ENCODE results near the gene DTX3.

The DTX3 gene

GRCh38 chr12:57627501-57628279 is 23.1 kb downstream of the DTX3 start:
- ATAC-seq = no peak
- TF ChIP-seq BACH2 (CRISPR knock-in tag; IDR thresholded peaks at IDR 0.05; ENCODE audit: borderline replicate concordance) (no peak), RARB (CRISPR knock-in tag; IDR thresholded peaks at IDR 0.05) (no peak), ISL1 (CRISPR knock-in tag; IDR thresholded peaks at IDR 0.05) (no peak), ESRRG (CRISPR knock-in tag; IDR thresholded peaks at IDR 0.05) (no peak), ZFP30 (CRISPR knock-in tag; IDR thresholded peaks at IDR 0.05) (no peak), OSR1 (CRISPR knock-in tag; IDR thresholded peaks at IDR 0.05) (no peak), ZNF8 (CRISPR knock-in tag; IDR thresholded peaks at IDR 0.05) (no peak), CSDC2 (CRISPR knock-in tag; IDR thresholded peaks at IDR 0.05) (no peak), ZC3H10 (CRISPR knock-in tag; IDR thresholded peaks at IDR 0.05) (no peak), ZNF565 (CRISPR knock-in tag; conservative IDR thresholded peaks at IDR 0.05; ENCODE audit: low read depth) (no peak)
- TF ChIP-seq, protein P1, sequence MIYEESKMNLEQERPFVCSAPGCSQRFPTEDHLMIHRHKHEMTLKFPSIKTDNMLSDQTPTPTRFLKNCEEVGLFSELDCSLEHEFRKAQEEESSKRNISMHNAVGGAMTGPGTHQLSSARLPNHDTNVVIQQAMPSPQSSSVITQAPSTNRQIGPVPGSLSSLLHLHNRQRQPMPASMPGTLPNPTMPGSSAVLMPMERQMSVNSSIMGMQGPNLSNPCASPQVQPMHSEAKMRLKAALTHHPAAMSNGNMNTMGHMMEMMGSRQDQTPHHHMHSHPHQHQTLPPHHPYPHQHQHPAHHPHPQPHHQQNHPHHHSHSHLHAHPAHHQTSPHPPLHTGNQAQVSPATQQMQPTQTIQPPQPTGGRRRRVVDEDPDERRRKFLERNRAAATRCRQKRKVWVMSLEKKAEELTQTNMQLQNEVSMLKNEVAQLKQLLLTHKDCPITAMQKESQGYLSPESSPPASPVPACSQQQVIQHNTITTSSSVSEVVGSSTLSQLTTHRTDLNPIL (CRISPR knock-in tag; IDR thresholded peaks at IDR 0.05; ENCODE audit: low read depth) = no peak
- TF ChIP-seq, protein P2, sequence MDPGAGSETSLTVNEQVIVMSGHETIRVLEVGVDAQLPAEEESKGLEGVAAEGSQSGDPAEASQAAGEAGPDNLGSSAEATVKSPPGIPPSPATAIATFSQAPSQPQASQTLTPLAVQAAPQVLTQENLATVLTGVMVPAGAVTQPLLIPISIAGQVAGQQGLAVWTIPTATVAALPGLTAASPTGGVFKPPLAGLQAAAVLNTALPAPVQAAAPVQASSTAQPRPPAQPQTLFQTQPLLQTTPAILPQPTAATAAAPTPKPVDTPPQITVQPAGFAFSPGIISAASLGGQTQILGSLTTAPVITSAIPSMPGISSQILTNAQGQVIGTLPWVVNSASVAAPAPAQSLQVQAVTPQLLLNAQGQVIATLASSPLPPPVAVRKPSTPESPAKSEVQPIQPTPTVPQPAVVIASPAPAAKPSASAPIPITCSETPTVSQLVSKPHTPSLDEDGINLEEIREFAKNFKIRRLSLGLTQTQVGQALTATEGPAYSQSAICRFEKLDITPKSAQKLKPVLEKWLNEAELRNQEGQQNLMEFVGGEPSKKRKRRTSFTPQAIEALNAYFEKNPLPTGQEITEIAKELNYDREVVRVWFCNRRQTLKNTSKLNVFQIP (CRISPR knock-in tag; IDR thresholded peaks at IDR 0.05; ENCODE audit: borderline replicate concordance, low read depth) = no peak
- TF ChIP-seq, protein P3, sequence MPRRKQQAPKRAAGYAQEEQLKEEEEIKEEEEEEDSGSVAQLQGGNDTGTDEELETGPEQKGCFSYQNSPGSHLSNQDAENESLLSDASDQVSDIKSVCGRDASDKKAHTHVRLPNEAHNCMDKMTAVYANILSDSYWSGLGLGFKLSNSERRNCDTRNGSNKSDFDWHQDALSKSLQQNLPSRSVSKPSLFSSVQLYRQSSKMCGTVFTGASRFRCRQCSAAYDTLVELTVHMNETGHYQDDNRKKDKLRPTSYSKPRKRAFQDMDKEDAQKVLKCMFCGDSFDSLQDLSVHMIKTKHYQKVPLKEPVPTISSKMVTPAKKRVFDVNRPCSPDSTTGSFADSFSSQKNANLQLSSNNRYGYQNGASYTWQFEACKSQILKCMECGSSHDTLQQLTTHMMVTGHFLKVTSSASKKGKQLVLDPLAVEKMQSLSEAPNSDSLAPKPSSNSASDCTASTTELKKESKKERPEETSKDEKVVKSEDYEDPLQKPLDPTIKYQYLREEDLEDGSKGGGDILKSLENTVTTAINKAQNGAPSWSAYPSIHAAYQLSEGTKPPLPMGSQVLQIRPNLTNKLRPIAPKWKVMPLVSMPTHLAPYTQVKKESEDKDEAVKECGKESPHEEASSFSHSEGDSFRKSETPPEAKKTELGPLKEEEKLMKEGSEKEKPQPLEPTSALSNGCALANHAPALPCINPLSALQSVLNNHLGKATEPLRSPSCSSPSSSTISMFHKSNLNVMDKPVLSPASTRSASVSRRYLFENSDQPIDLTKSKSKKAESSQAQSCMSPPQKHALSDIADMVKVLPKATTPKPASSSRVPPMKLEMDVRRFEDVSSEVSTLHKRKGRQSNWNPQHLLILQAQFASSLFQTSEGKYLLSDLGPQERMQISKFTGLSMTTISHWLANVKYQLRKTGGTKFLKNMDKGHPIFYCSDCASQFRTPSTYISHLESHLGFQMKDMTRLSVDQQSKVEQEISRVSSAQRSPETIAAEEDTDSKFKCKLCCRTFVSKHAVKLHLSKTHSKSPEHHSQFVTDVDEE (CRISPR knock-in tag; IDR thresholded peaks at IDR 0.05) = no peak
- TF ChIP-seq, protein P4, sequence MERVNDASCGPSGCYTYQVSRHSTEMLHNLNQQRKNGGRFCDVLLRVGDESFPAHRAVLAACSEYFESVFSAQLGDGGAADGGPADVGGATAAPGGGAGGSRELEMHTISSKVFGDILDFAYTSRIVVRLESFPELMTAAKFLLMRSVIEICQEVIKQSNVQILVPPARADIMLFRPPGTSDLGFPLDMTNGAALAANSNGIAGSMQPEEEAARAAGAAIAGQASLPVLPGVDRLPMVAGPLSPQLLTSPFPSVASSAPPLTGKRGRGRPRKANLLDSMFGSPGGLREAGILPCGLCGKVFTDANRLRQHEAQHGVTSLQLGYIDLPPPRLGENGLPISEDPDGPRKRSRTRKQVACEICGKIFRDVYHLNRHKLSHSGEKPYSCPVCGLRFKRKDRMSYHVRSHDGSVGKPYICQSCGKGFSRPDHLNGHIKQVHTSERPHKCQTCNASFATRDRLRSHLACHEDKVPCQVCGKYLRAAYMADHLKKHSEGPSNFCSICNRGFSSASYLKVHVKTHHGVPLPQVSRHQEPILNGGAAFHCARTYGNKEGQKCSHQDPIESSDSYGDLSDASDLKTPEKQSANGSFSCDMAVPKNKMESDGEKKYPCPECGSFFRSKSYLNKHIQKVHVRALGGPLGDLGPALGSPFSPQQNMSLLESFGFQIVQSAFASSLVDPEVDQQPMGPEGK (CRISPR knock-in tag; IDR thresholded peaks at IDR 0.05; ENCODE audit: borderline replicate concordance) = no peak

DNA sequence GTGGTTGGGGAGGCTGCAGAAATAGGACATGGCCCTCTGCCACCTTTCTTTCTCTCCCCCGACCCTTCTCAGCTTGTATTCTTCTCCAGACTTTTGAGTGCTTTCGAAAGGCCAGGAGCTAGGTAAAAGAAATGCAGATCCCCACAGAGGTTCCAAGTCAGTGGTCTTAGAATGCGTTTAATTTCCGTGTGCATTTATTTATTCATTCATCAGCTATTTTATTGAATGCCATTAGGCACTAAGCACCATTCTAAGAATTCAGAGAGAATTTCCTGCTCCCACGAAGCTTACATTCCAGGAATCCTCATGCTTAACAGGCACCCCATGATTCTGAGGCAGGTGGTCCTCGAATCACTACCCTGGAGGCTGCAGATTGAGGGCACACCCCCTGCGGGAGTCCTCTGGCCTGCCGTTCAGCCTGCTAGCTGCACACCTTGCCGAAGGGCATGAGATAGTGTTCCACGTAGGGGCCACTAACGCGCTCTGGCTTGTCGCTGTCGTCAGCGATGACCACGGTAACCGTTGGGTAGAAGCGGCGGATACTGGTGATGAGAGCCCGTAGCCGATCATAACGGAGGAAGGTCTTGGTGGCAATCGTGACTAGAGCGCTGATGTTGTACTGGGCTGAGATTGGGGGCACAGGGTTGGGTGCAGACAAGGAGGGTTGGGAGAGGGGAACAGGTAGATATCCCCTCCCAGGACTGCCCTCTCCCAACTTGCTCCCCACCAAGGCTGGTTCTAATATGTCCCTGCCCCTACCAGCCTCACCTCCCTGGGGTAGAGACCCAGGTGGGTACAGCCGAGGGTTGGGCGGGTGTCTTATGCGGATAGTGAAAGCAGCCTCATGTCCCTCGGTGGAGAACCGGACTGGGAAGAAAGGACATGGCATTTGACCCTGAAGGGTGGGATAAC is 23.9 kb downstream of the DTX3 start:
- no peak for ATAC-seq
- no peak for TF ChIP-seq ISL1 (CRISPR knock-in tag; IDR thresholded peaks at IDR 0.05)
- no peak for TF ChIP-seq GLIS3 (CRISPR knock-in tag; IDR thresholded peaks at IDR 0.05)
- TF ChIP-seq TCF4 (CRISPR knock-in tag; IDR thresholded peaks at IDR 0.05; ENCODE audit: borderline replicate concordance) = no peak
- TF ChIP-seq ZFP3 (CRISPR knock-in tag; IDR thresholded peaks at IDR 0.05) = no peak
- no peak for TF ChIP-seq CSDC2 (CRISPR knock-in tag; IDR thresholded peaks at IDR 0.05)
- TF ChIP-seq, protein P1 (CRISPR knock-in tag; IDR thresholded peaks at IDR 0.05; ENCODE audit: low read depth) = no peak
- TF ChIP-seq, protein P5, sequence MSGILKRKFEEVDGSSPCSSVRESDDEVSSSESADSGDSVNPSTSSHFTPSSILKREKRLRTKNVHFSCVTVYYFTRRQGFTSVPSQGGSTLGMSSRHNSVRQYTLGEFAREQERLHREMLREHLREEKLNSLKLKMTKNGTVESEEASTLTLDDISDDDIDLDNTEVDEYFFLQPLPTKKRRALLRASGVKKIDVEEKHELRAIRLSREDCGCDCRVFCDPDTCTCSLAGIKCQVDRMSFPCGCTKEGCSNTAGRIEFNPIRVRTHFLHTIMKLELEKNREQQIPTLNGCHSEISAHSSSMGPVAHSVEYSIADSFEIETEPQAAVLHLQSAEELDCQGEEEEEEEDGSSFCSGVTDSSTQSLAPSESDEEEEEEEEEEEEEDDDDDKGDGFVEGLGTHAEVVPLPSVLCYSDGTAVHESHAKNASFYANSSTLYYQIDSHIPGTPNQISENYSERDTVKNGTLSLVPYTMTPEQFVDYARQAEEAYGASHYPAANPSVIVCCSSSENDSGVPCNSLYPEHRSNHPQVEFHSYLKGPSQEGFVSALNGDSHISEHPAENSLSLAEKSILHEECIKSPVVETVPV (CRISPR knock-in tag; IDR thresholded peaks at IDR 0.05) = no peak
- no peak for TF ChIP-seq ZNF565 (CRISPR knock-in tag; conservative IDR thresholded peaks at IDR 0.05; ENCODE audit: low read depth)

All from SK-N-SH treated with all-trans-retinoic acid at 6 μM for 48 hours (cell line).